ELF-1 (cell line): ENCODE measurements around the gene AGPAT4.
A peak's percentile ranks its signal among the peaks of the same experiment; 100 is the strongest.

Source experiments
- DNase-seq: peaks from one replicate; pipeline ENCODE4 v3.0.0-alpha.2; 2016; ENCODE audit warnings: low read depth, low spot score

AGPAT4 gene

DNA sequence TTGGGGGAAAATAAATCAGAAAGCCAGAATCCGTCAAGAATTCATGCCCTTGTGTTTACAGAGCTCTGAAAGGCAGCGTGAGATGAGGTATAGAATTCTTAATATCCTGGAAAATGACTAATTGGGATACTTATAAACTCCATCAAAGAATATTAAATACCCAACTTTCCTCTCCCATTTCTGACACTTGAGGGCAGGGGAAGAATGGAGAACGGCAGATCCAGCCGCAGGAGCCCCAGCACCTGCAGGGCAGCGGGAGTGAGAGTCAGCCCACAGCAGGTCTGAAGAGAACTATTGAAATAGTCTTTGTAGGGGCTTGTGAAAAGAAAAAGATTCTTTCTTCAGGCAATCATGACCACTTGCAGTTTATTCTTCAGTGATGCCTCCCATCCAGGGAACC lies 107.2 kb downstream of the AGPAT4 start:
- DNase-seq = no peak

DNA sequence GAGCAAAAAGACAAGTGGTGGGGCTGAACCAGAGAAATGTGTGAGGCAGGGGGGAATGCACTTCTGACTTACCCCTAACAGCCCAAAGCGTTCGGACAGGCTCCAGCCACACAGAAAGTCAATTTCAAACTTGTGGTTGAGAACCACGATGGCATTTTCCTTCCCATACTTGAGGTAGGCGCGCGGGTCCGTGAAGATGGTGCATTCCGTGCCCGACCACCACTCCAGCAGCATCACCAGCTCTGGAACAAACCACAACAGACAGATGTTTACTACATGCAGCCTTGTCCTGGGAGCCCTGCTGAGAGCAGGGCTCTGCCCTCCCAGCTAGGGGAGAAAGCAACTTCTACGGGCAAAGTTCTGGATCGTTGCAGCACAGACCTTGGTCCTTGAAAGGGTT lies 107.7 kb downstream of the AGPAT4 start:
- no peak for DNase-seq

GRCh38 chr6:161164182-161164625 lies 109.7 kb downstream of the AGPAT4 start:
- no peak for DNase-seq

- DNase-seq = peak; percentile 36
These were observed 110.2 kb downstream of the AGPAT4 start for GRCh38 chr6:161163466-161164181.

- DNase-seq = no peak
These were observed 111.1 kb downstream of the AGPAT4 start for GRCh38 chr6:161162722-161163121.

DNA sequence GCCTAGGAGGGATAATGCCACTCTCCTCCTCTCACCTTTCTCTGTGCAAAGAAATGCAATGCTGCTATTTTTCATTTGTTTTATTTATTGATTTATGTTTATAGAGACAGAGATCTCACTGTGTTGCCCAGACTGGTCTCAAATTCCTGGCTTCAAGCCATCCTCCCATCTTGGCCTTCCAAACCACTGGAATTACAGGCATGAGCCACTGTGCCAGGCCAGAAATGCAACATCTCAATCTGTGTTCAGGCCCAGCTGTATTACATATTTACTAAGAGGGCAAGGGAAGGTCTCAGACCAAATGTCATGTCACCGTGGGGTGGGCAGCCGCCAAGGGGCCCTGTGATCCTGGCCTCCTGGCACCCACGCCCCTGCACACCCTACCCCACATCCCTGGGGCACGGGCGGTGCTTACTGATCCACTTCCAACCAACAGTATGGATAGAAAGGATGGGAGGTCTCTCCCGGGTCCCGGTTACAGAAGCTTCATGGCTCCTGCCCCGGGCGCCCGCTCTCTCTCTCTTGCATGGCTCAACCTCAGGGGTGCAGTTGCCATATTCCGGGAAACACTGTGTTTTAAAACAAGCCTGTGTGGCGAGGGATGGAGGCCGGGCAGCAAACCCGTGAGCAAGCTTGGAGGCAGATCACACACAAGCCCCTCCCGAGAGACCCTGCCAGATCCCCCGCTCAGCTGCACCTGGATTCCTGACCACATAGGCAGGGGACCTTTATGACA lies 111.8 kb downstream of the AGPAT4 start:
- DNase-seq = no peak

DNA sequence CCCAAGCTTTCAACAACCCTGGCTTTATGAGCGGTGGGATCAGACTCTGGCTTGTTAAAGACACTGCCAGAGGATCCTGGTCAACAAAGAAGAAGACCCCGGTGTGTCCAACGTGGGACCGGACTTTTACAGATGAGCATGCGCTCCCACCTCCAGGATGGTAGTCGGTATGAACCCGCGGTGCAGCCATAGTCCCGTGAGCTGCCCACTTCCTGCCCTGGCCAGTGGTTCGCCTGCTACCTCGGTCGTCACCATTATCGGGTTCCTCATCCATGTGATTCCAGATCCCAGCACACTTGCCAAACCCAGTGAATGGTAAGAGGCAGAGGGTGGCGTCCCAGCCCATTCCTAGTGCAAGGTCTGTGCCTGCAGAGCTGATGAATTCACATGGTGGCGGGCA lies 112.7 kb downstream of the AGPAT4 start:
- no peak for DNase-seq

DNA sequence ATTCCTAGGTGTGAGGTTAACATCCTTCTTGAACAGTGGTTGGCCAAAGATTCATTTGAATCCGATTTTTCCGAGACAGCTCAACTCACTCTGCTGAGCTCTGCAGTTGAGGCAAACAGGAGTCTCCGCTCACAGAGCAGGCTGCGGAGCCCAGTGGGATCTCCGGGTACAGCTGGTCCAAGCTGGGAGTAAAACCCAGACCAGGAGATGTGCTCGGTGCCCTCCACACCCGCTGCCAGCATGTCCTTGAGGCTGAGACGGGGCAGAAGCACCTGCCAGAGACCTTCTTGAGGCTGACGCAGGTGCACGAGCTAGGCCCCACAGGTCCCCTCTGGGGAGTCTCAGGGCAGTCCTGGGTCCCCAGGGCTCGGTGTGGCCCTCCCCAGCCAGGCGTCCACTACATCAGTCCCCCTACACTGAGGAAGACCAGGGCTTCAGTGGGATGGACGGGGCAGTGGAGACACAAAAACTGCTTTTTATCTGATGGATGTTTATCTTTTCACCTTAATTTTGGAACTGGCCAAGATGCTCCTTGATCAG lies 119.0 kb downstream of the AGPAT4 start:
- DNase-seq = no peak

GRCh38 chr6:161153725-161154124 lies 120.1 kb downstream of the AGPAT4 start:
- no peak for DNase-seq

GRCh38 chr6:161152907-161153662 lies 120.8 kb downstream of the AGPAT4 start:
- DNase-seq = no peak

DNA sequence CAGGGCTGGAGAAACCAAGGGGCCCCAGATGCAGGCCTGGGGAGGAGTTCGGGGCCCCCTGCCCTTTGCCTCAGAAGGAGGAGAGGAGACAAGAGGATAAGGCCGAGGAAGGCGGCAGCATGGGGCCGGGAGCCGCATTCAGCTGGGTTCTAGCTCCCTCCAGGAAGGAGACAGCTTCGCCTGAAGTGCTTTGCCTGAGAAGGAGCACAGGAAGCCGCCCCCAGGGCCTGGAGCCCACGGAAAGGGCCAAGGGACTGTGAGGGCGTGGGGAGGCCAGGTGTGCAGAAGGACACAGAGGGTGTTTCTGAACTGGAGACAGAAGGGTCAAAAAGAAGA lies 121.4 kb downstream of the AGPAT4 start:
- DNase-seq = no peak

GRCh38 chr6:161151660-161152526 lies 122.0 kb downstream of the AGPAT4 start:
- DNase-seq = no peak

- DNase-seq = no peak
These were observed 122.7 kb downstream of the AGPAT4 start for GRCh38 chr6:161151059-161151645.

DNA sequence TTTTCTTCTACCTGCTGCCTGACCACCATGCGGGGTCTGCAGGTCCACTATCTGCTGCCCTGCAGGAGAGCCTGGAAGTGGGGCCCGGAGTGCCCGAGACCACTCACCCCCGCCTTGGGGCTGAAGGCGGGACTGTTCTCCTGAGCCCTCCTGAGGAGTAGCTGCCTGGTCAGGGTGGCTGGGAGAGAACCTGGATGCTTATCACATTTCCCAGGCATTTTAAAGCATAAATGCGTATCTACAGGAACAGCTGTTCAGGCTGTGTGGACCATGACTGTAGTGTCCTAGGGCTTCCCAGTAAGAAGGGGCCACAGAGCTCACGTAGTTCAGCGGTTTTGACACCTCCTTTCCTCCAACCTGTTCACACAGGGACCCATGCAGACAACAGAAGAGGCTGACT lies 123.3 kb downstream of the AGPAT4 start:
- no peak for DNase-seq

- no peak for DNase-seq
These were observed 123.7 kb downstream of the AGPAT4 start for GRCh38 chr6:161150136-161150535.

DNA sequence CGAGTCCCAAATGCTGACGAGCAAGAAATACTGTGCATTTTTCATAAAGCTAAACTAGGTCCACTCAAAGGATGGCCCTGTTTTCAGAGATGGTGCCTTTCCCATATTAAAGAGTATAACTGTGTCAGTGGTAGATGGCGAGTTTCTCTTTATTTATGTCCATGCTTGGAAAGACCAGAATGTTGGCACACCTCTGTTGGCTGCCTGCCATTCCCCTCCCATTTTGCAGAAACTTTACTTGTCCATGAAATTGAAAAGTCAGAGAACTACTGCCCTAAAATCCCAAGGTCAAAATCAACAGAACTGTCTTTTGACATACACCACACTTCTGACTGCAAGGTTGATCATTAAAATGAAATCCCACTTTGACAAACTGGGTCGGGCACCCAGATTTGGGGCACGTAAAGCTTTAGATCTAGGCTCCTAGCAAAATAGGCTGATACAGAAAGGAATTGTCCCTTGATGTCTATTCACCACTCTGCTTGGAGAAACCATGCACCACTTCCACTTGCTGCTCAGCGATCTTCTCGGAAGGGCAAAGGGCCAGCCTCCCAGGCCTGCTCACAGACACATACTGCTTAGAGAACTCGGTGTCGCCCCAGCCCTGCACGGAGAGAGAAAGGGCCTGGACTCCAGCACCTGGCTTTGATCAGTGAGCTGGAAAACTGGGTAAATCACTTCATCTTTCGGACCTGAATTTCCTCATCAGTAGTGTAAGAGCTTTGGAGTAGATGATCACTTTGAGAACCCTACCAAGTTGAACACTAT lies 130.0 kb downstream of the AGPAT4 start:
- no peak for DNase-seq

DNA sequence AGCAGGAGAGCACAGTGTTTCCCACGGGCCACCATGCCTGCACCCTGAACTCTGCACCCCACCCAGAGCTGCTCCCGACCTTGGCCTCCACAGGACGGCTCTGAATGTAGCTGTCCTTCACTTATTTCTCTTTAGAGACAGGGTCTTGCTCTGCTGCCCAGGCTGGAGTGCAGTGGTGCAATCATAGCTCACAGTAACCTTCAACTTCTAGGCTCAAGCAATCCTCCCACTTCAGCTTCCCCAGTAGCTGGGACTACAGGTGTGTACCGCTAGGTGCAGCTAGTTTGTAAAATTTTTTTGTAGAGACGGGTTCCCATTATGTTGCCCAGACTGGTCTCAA lies 130.9 kb downstream of the AGPAT4 start:
- no peak for DNase-seq

GRCh38 chr6:161141173-161141572 lies 132.7 kb downstream of the AGPAT4 start:
- no peak for DNase-seq

DNA sequence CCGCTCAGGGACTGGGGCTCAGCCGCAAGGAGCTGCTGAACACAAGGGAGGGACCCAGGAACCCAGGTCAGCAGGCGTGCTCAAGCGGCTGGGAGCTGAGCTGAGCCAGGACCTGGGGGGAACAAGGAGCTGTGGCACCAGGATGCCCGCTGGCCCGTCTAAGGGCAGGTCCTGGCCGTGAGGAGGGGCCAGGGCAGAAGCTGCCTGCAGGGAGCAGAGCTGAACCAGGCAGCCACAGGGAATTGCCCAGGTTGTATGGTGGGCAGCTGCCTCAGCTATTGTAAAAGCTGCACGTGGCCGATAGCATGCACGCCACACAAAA lies 133.3 kb downstream of the AGPAT4 start:
- DNase-seq = no peak

- peak; percentile 69 for DNase-seq
These were observed 133.9 kb downstream of the AGPAT4 start for GRCh38 chr6:161139766-161140553.
